ENCODE results near the gene PDSS2.

DNA sequence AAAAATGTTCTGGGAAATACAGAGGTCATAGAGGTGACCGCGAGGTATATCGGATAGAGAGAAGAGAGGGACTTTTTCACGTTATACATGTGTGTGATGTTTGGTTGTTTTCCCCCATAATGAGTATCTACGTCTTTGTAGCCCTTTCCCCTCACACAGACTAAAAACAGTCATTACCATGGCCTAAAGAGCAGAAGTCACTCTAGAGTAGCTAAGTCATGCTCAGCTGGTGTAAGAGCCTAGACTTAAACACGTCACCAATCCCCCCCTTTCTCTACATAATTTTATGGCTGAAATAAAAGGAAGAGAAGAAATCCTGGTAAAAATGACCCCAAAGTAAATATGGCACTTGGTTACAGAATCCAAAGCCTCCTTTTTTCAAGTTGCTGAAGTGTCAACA, 338.1 kb downstream of the PDSS2 start:
- TF ChIP-seq, protein P1, sequence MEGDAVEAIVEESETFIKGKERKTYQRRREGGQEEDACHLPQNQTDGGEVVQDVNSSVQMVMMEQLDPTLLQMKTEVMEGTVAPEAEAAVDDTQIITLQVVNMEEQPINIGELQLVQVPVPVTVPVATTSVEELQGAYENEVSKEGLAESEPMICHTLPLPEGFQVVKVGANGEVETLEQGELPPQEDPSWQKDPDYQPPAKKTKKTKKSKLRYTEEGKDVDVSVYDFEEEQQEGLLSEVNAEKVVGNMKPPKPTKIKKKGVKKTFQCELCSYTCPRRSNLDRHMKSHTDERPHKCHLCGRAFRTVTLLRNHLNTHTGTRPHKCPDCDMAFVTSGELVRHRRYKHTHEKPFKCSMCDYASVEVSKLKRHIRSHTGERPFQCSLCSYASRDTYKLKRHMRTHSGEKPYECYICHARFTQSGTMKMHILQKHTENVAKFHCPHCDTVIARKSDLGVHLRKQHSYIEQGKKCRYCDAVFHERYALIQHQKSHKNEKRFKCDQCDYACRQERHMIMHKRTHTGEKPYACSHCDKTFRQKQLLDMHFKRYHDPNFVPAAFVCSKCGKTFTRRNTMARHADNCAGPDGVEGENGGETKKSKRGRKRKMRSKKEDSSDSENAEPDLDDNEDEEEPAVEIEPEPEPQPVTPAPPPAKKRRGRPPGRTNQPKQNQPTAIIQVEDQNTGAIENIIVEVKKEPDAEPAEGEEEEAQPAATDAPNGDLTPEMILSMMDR (IDR thresholded peaks at IDR 0.05; ENCODE audit: low read length), result no peak
- TF ChIP-seq EZH2 (IDR thresholded peaks at IDR 0.05; ENCODE audit: borderline replicate concordance, low read length), result no peak

All from OCI-LY1 (cell line).